Dermis microvascular lymphatic vessel endothelial cell (primary cell): Measurements from ENCODE around the gene NDRG2. TPM values are rescaled to one million over a fixed set of nuclear protein-coding genes. Genes with fewer than 3 reads are reported as not detected.

Experiments used
- DNase-seq, 2 donors: peaks; one replicate each; pipeline versions ENCODE4 v3.0.0 to v3.0.0-alpha.2; 2010; ENCODE audit warnings: low read depth in 2 of 2
- total RNA-seq: library from RNA; depleted of rRNA; stranded (reverse); fragments of >200 nt; gene quantifications from 2 replicates; pipeline ENCODE4 v1.2.1, GENCODE V29; 2014

The NDRG2 gene
- 2.1 and 7.0 TPM in 2 replicates for total RNA-seq

- DNase-seq = peak in 1 of 2 donors; percentile 14
Observed at GRCh38 chr14:21024585-21025370, at the start of gene NDRG2. Gene NDRG2 (minus strand): TSS chr14:21025061. CDS start chr14:21023315, 1,746 bp downstream.

GRCh38 chr14:21073921-21074320, 49.1 kb upstream of the NDRG2 start:
- DNase-seq = no peak

- no peak for DNase-seq
Observed at GRCh38 chr14:21072781-21073339, 48.0 kb upstream of the NDRG2 start.

GRCh38 chr14:21072031-21072473, 47.2 kb upstream of the NDRG2 start:
- no peak for DNase-seq

GRCh38 chr14:21071225-21072030, 46.6 kb upstream of the NDRG2 start:
- DNase-seq = peak in 1 of 2 donors; percentile 70

GRCh38 chr14:21070610-21071224, 45.9 kb upstream of the NDRG2 start:
- DNase-seq = peak in 1 of 2 donors; percentile 10

GRCh38 chr14:21070083-21070609, 45.3 kb upstream of the NDRG2 start, which contains the start of gene ARHGEF40:
Gene ARHGEF40 (plus strand): TSS chr14:21070304. CDS start chr14:21070397, 93 bp downstream.
- DNase-seq = peak in 1 of 2 donors; percentile 35

- DNase-seq = no peak
Observed at GRCh38 chr14:21069388-21070082, 44.7 kb upstream of the NDRG2 start.

- peak; percentile 43 to 63 for DNase-seq
Observed at GRCh38 chr14:21068521-21069387, 43.9 kb upstream of the NDRG2 start.

- no peak for DNase-seq
Observed at GRCh38 chr14:21066882-21067502, 42.1 kb upstream of the NDRG2 start.

GRCh38 chr14:21063479-21063878, 38.6 kb upstream of the NDRG2 start:
- no peak for DNase-seq

- no peak for DNase-seq
Observed at GRCh38 chr14:21061347-21061668, 36.4 kb upstream of the NDRG2 start.

GRCh38 chr14:21060614-21061346, 35.9 kb upstream of the NDRG2 start:
- no peak for DNase-seq

- no peak for DNase-seq
Observed at GRCh38 chr14:21059842-21060613, 35.2 kb upstream of the NDRG2 start.

GRCh38 chr14:21058903-21059302, 34.0 kb upstream of the NDRG2 start:
- no peak for DNase-seq

GRCh38 chr14:21057803-21058675, 33.2 kb upstream of the NDRG2 start, which contains the start of gene RNASE8:
Gene RNASE8 (plus strand): TSS chr14:21057822. CDS start chr14:21057893, 71 bp downstream.
- DNase-seq = no peak
